Measurements from ENCODE around the gene HLA-DRA. TPM values are rescaled to one million over a fixed set of nuclear protein-coding genes. Genes with fewer than 3 reads are reported as not detected.

HLA-DRA gene
- total RNA-seq, 1 experiment from 2014 or later = not detected

GRCh38 chr6:32402812-32403211 lies 36.9 kb upstream of the HLA-DRA start:
- Histone ChIP-seq H3K36me3 (ENCODE audit: control insufficient read depth, insufficient read depth, low read length) (no peaks in the 10 kb centered on the region), H3K4me1 (peaks cover 8% of the 10 kb centered on the region; the same call in 1 of the 2 replicates), H3K9me3 (no peaks in the 10 kb centered on the region), H3K4me3 (ENCODE audit: low read depth, low read length) (no peak overlapping the region), H3K27me3 (replicated peaks; ENCODE audit: control insufficient read depth, insufficient read depth, low read length) (no peaks in the 10 kb centered on the region)
- ChIA-PET POLR2A (no interaction called here), CTCF (no interaction called here)
- intact Hi-C loops (cut with micrococcal nuclease; ENCODE audit: unreplicated experiment) = no loop called here
- H3K4me3 Mint-ChIP-seq (ENCODE audit: unreplicated experiment) = no peak overlapping the region
- H3K27ac Mint-ChIP-seq (ENCODE audit: unreplicated experiment) = no peak overlapping the region
- H3K4me1 Mint-ChIP-seq (ENCODE audit: low read depth, unreplicated experiment) = no peaks in the 10 kb centered on the region
- no peaks in the 10 kb centered on the region for H3K27me3 Mint-ChIP-seq (ENCODE audit: insufficient read depth, unreplicated experiment)
- BruUV-seq (replicated peaks) = no TSS peak
- DNase-seq = no peak
- H3K36me3 Mint-ChIP-seq (ENCODE audit: insufficient read depth, unreplicated experiment) = no peaks in the 10 kb centered on the region
- no peak for TF ChIP-seq CTCF (IDR thresholded peaks at IDR 0.05; ENCODE audit: insufficient read depth in 1 of 2, low read depth in 1 of 2, low read length in 1 of 2, severe bottlenecking in 1 of 2, unreplicated experiment in 1 of 2)
- no peaks in the 10 kb centered on the region for H3K9me3 Mint-ChIP-seq (ENCODE audit: unreplicated experiment)

GRCh38 chr6:32405656-32406055 lies 34.0 kb upstream of the HLA-DRA start:
- Mint-ChIP-seq H3K4me3 (ENCODE audit: unreplicated experiment) (no peak overlapping the region), H3K27me3 (ENCODE audit: insufficient read depth, unreplicated experiment) (peaks cover 2% of the 10 kb centered on the region), H3K9me3 (ENCODE audit: unreplicated experiment) (no peaks in the 10 kb centered on the region), H3K27ac (ENCODE audit: unreplicated experiment) (no peak overlapping the region), H3K4me1 (ENCODE audit: low read depth, unreplicated experiment) (no peaks in the 10 kb centered on the region), H3K36me3 (ENCODE audit: insufficient read depth, unreplicated experiment) (no peaks in the 10 kb centered on the region)
- Histone ChIP-seq H3K27me3 (replicated peaks; ENCODE audit: control insufficient read depth, insufficient read depth, low read length) (no peaks in the 10 kb centered on the region), H3K4me1 (peaks cover 8% of the 10 kb centered on the region; the same call in 1 of the 2 replicates), H3K36me3 (ENCODE audit: control insufficient read depth, insufficient read depth, low read length) (no peaks in the 10 kb centered on the region), H3K9me3 (no peaks in the 10 kb centered on the region), H3K4me3 (ENCODE audit: low read depth, low read length) (no peak overlapping the region)
- intact Hi-C loops (cut with micrococcal nuclease; ENCODE audit: unreplicated experiment) = no loop called here
- POLR2A ChIA-PET = no interaction called here
- CTCF ChIA-PET = no interaction called here
- no peak for TF ChIP-seq CTCF (IDR thresholded peaks at IDR 0.05; ENCODE audit: insufficient read depth in 1 of 2, low read depth in 1 of 2, low read length in 1 of 2, severe bottlenecking in 1 of 2, unreplicated experiment in 1 of 2)
- BruUV-seq (replicated peaks) = no TSS peak
- DNase-seq = no peak

GRCh38 chr6:32406197-32406596 lies 33.5 kb upstream of the HLA-DRA start:
- H3K9me3 Mint-ChIP-seq (ENCODE audit: unreplicated experiment) = no peaks in the 10 kb centered on the region
- BruUV-seq (replicated peaks) = no TSS peak
- TF ChIP-seq CTCF (IDR thresholded peaks at IDR 0.05; ENCODE audit: insufficient read depth in 1 of 2, low read depth in 1 of 2, low read length in 1 of 2, severe bottlenecking in 1 of 2, unreplicated experiment in 1 of 2) = no peak

More at GRCh38 chr6:32406197-32406596, 33.5 kb upstream of the HLA-DRA start:
- H3K4me1 ChIP-seq = peaks cover 8% of the 10 kb centered on the region; the same call in 1 of the 2 replicates
- Mint-ChIP-seq H3K27me3 (ENCODE audit: insufficient read depth, unreplicated experiment) (peaks cover 2% of the 10 kb centered on the region), H3K4me1 (ENCODE audit: low read depth, unreplicated experiment) (no peaks in the 10 kb centered on the region), H3K27ac (ENCODE audit: unreplicated experiment) (no peak overlapping the region), H3K4me3 (ENCODE audit: unreplicated experiment) (no peak overlapping the region), H3K36me3 (ENCODE audit: insufficient read depth, unreplicated experiment) (no peaks in the 10 kb centered on the region)
- no peak for DNase-seq
- no peaks in the 10 kb centered on the region for H3K36me3 ChIP-seq (ENCODE audit: control insufficient read depth, insufficient read depth, low read length)
- ChIA-PET POLR2A (no interaction called here), CTCF (no interaction called here)
- no peaks in the 10 kb centered on the region for H3K9me3 ChIP-seq
- no peaks in the 10 kb centered on the region for H3K27me3 ChIP-seq (replicated peaks; ENCODE audit: control insufficient read depth, insufficient read depth, low read length)
- no peak overlapping the region for H3K4me3 ChIP-seq (ENCODE audit: low read depth, low read length)
- intact Hi-C loops (cut with micrococcal nuclease; ENCODE audit: unreplicated experiment) = no loop called here

All from Caco-2 (cell line).